H1 (cell line): ENCODE results near the gene OGFOD3.
"Not testable (repeated sequence)": the region's sequence is repeated elsewhere in the genome, so short reads cannot be mapped to it uniquely, and the experiment has no call there.

Source experiments
- CBX8 ChIP-seq: fragments of 300-800, 300-1000 bp; sonication (generic); IDR thresholded peaks from 2 replicates; pipeline ENCODE4 v1.7.1; 2016; ENCODE audit warnings: low read depth, low read length, borderline replicate concordance
- CTCF ChIP-seq, 3 experiments: IDR thresholded peaks; 1 replicate in 2 of 3; 2 replicates in 1 of 3; pipeline versions ENCODE4 v1.5.1 to v1.6.1; 2011; ENCODE audit warnings: low read length in 3 of 3, mild to moderate bottlenecking in 3 of 3, inconsistent platforms in 2 of 3, low read depth in 1 of 3, moderate library complexity in 1 of 3; ENCODE audit not compliant: insufficient read depth in 1 of 3; ENCODE audit errors: control extremely low read depth in 1 of 3
- EP300 ChIP-seq, 2 experiments: IDR thresholded peaks; 1 replicate in 1 of 2; 2 replicates in 1 of 2; pipeline ENCODE4 v1.6.1; 2011 to 2012; ENCODE audit warnings: low read depth in 2 of 2, low read length in 2 of 2, mild to moderate bottlenecking in 2 of 2, borderline replicate concordance in 1 of 2, inconsistent platforms in 1 of 2, moderate library complexity in 1 of 2
- NRF1 ChIP-seq: IDR thresholded peaks from 2 replicates; pipeline ENCODE4 v1.6.1; 2011; ENCODE audit warnings: mild to moderate bottlenecking, low read depth, low read length, improper control_type of control experiment
- POLR2AphosphoS5 ChIP-seq: IDR thresholded peaks from 2 replicates; pipeline ENCODE4 v1.6.1; 2011; ENCODE audit warnings: low read depth, low read length
- RAD21 ChIP-seq, 2 experiments: IDR thresholded peaks in 1 of 2; conservative IDR thresholded peaks in 1 of 2; 2 replicates each; pipeline ENCODE4 v1.6.1; 2011; ENCODE audit warnings: low read depth in 2 of 2, low read length in 2 of 2, improper control_type of control experiment in 1 of 2, inconsistent platforms in 1 of 2, mild to moderate bottlenecking in 1 of 2, moderate library complexity in 1 of 2
- RFX5 ChIP-seq: IDR thresholded peaks from 2 replicates; pipeline ENCODE4 v1.6.1; 2011; ENCODE audit warnings: low read depth, low read length, improper control_type of control experiment, borderline replicate concordance
- SIN3A ChIP-seq, 2 experiments: IDR thresholded peaks in 1 of 2; conservative IDR thresholded peaks in 1 of 2; 2 replicates each; pipeline ENCODE4 v1.6.1; 2011 to 2012; ENCODE audit warnings: low read length in 2 of 2, improper control_type of control experiment in 1 of 2, low read depth in 1 of 2, mild to moderate bottlenecking in 1 of 2
- SP4 ChIP-seq: IDR thresholded peaks from 2 replicates; pipeline ENCODE4 v1.6.1; 2012; ENCODE audit warnings: low read length, inconsistent platforms
- SRF ChIP-seq: IDR thresholded peaks from 2 replicates; pipeline ENCODE4 v1.6.1; 2011; ENCODE audit warnings: mild to moderate bottlenecking, low read depth, low read length, moderate library complexity
- ZNF274 ChIP-seq: IDR thresholded peaks from 2 replicates; pipeline ENCODE4 v1.7.0; 2012; ENCODE audit warnings: low read length, borderline replicate concordance; ENCODE audit errors: extremely low read depth

- TF ChIP-seq NRF1; CTCF (IDR thresholded peaks at IDR 0.05; ENCODE audit: control extremely low read depth in 1 of 3, insufficient read depth in 1 of 3, low read depth in 1 of 3, low read length in 3 of 3); RAD21 (IDR thresholded peaks at IDR 0.05 in 1 of 2, conservative IDR thresholded peaks at IDR 0.05 in 1 of 2; ENCODE audit: low read depth in 2 of 2, low read length in 2 of 2); CBX8; ZNF274; SP4; POLR2AphosphoS5; EP300 (IDR thresholded peaks at IDR 0.05; ENCODE audit: borderline replicate concordance in 1 of 2, low read depth in 2 of 2, low read length in 2 of 2); SRF; RFX5; SIN3A (conservative IDR thresholded peaks at IDR 0.05 in 1 of 2, IDR thresholded peaks at IDR 0.05 in 1 of 2; ENCODE audit: low read depth in 1 of 2, low read length in 2 of 2): not testable (repeated sequence)
Observed at GRCh38 chr17:82382220-82382932, 36.0 kb downstream of the OGFOD3 start.
